ENCODE data around the gene TEX54.

TEX54 gene

GRCh38 chr11:62786318-62787004 is 46.2 kb downstream of the TEX54 start:
- peak; percentile 90 for DNase-seq

GRCh38 chr11:62782753-62783152 is 49.9 kb downstream of the TEX54 start:
- DNase-seq, result no peak

All from left hindlimb (tissue), 1 donor.